Keratinocyte (primary cell): Measurements from ENCODE around the gene CAMKMT. TPM values are rescaled to one million over a fixed set of nuclear protein-coding genes. Genes with fewer than 3 reads are reported as not detected.

Experiments
- DNase-seq: peaks from one replicate; pipeline ENCODE4 v3.0.0-alpha.2; 2011; ENCODE audit warnings: low read depth, missing footprints, low spot score
- FAIRE-seq: peaks from 2 replicates; lab custom pipeline; 2011; peaks lifted over from hg19 to GRCh38; lab: Jason Lieb, UNC
- H2AFZ ChIP-seq: 2 replicates; pipeline ENCODE4 v1.6.0; 2012; ENCODE audit warnings: low read length, control low read depth, inconsistent platforms; ENCODE audit not compliant: control insufficient read depth
- H3K27ac ChIP-seq: 2 replicates; pipeline ENCODE4 v1.5.1; 2011; ENCODE audit warnings: low read length; ENCODE audit not compliant: control insufficient read depth, insufficient read depth
- H3K27me3 ChIP-seq: 3 replicates; pipeline ENCODE4 v1.6.0; 2011; ENCODE audit warnings: low read length; ENCODE audit not compliant: control insufficient read depth, insufficient read depth; ENCODE audit errors: extremely low read depth
- H3K36me3 ChIP-seq, 2 experiments: 2 replicates in 1 of 2; 3 replicates in 1 of 2; pipeline ENCODE4 v1.5.1; 2011; ENCODE audit warnings: low read length in 2 of 2, mild to moderate bottlenecking in 1 of 2; ENCODE audit not compliant: control insufficient read depth in 2 of 2, insufficient read depth in 2 of 2; ENCODE audit errors: extremely low read depth in 1 of 2
- H3K4me1 ChIP-seq: 3 replicates; pipeline ENCODE4 v1.5.1; 2011; ENCODE audit warnings: low read length; ENCODE audit not compliant: control insufficient read depth, insufficient read depth; ENCODE audit errors: extremely low read depth
- H3K4me2 ChIP-seq: 3 replicates; pipeline ENCODE4 v1.6.0; 2011; ENCODE audit warnings: low read depth, low read length; ENCODE audit not compliant: control insufficient read depth, insufficient read depth; ENCODE audit errors: extremely low read depth
- H3K4me3 ChIP-seq, 3 experiments: fragments of 200-600 bp in 1 of 3; sonication (generic) in 1 of 3; 2 replicates in 2 of 3; 3 replicates in 1 of 3; pipeline ENCODE4 v1.5.1; 2011 to 2016; ENCODE audit warnings: low read length in 3 of 3, mild to moderate bottlenecking in 3 of 3, control low read depth in 2 of 3, inconsistent platforms in 1 of 3, low read depth in 1 of 3, mixed read lengths in 1 of 3, mixed run types in 1 of 3, moderate library complexity in 1 of 3; ENCODE audit not compliant: control insufficient read depth in 2 of 3, insufficient read depth in 2 of 3; ENCODE audit errors: extremely low read depth in 1 of 3
- H3K79me2 ChIP-seq: 2 replicates; pipeline ENCODE4 v1.6.0; 2012; ENCODE audit warnings: low read length; ENCODE audit not compliant: control insufficient read depth, insufficient read depth
- H3K9ac ChIP-seq: 3 replicates; pipeline ENCODE4 v1.6.0; 2011; ENCODE audit warnings: low read length; ENCODE audit not compliant: control insufficient read depth, insufficient read depth; ENCODE audit errors: extremely low read depth
- H3K9me1 ChIP-seq: 3 replicates; pipeline ENCODE4 v1.6.0; 2011; ENCODE audit warnings: low read length; ENCODE audit not compliant: control insufficient read depth, insufficient read depth; ENCODE audit errors: extremely low read depth
- H3K9me3 ChIP-seq: 2 replicates; pipeline ENCODE4 v1.5.1; 2012; ENCODE audit warnings: low read depth, low read length; ENCODE audit not compliant: control insufficient read depth
- H4K20me1 ChIP-seq: 3 replicates; pipeline ENCODE4 v1.6.0; 2011; ENCODE audit warnings: low read length; ENCODE audit not compliant: control insufficient read depth, insufficient read depth; ENCODE audit errors: extremely low read depth
- EZH2 ChIP-seq: IDR thresholded peaks from one replicate; pipeline ENCODE4 v1.6.1; 2012; ENCODE audit warnings: inconsistent platforms, mild to moderate bottlenecking, low read length, moderate library complexity
- dilution Hi-C: fragments of 300-500 bp; cut with MboI; formaldehyde crosslinking; loops from one replicate; pipeline ENCODE4 v1.7.0; 2020; ENCODE audit warnings: low sequenced_read_pairs; ENCODE audit not compliant: extremely low pct_ligation_motif_present
- polyA plus RNA-seq, 5 experiments: library from polyadenylated mRNA; depleted of rRNA in 3 of 5; stranded (reverse) in 3 of 5; stranded (forward) in 1 of 5; unstranded in 1 of 5; fragments of >200 nt; gene quantifications; 1 replicate in 1 of 5; 2 replicates in 3 of 5; 3 replicates in 1 of 5; pipeline versions ENCODE4 v1.2.1 to v1.2.3, GENCODE V29; 2011 to 2012; ENCODE audit warnings: missing spikeins in 2 of 5, low read depth in 1 of 5, low replicate concordance in 1 of 5
- TF ChIP-seq, protein P1 (sequence below), 3 experiments: IDR thresholded peaks in 1 of 3; conservative IDR thresholded peaks in 1 of 3; optimal IDR thresholded peaks in 1 of 3; 2 replicates in 2 of 3; 3 replicates in 1 of 3; pipeline versions ENCODE3 to v1.5.1; 2011; ENCODE audit warnings: low read length in 3 of 3, mild to moderate bottlenecking in 3 of 3, moderate library complexity in 2 of 3, control low read depth in 1 of 3, inconsistent platforms in 1 of 3; ENCODE audit not compliant: insufficient read depth in 2 of 3; ENCODE audit errors: extremely low read depth in 1 of 3

CAMKMT gene
- polyA plus RNA-seq, 1 donor (not counting 4 experiments of a cell fraction or from before 2014, with no cell fraction given): 9.9 TPM

DNA sequence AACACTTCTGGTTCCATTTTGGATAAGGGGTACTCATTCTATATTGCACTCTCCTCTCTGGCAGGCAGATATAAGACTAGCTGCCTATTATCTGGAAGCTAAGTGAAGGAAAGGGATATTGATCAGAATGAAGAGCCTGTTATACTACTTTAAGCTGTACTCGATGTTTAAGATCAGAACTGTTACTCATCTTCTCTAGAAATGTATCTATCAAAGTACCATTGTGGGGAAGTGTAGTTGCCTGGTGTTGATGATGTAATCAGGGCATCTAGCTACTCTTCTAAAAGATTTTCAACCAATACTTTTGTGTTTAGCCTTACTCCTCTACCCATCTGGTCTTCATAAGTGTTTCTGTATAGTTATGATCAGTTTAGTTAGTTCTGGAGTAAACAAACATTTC is 5.8 kb downstream of the CAMKMT start:
- no peaks in the 10 kb centered on the region for H3K27me3 ChIP-seq
- dilution Hi-C loops: no loop called here
- no peak overlapping the region for H3K4me3 ChIP-seq
- TF ChIP-seq, protein P1, sequence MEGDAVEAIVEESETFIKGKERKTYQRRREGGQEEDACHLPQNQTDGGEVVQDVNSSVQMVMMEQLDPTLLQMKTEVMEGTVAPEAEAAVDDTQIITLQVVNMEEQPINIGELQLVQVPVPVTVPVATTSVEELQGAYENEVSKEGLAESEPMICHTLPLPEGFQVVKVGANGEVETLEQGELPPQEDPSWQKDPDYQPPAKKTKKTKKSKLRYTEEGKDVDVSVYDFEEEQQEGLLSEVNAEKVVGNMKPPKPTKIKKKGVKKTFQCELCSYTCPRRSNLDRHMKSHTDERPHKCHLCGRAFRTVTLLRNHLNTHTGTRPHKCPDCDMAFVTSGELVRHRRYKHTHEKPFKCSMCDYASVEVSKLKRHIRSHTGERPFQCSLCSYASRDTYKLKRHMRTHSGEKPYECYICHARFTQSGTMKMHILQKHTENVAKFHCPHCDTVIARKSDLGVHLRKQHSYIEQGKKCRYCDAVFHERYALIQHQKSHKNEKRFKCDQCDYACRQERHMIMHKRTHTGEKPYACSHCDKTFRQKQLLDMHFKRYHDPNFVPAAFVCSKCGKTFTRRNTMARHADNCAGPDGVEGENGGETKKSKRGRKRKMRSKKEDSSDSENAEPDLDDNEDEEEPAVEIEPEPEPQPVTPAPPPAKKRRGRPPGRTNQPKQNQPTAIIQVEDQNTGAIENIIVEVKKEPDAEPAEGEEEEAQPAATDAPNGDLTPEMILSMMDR (optimal IDR thresholded peaks at IDR 0.05 in 1 of 3, IDR thresholded peaks at IDR 0.05 in 1 of 3, conservative IDR thresholded peaks at IDR 0.05 in 1 of 3; ENCODE audit: extremely low read depth in 1 of 3, insufficient read depth in 2 of 3, low read length in 3 of 3): no peak
- TF ChIP-seq EZH2: no peak
- no peaks in the 10 kb centered on the region for H3K36me3 ChIP-seq
- no peak overlapping the region for H3K9ac ChIP-seq
- FAIRE-seq (no peak), DNase-seq (no peak)
- no peaks in the 10 kb centered on the region for H4K20me1 ChIP-seq
- H3K9me3 ChIP-seq: no peaks in the 10 kb centered on the region
- no peak overlapping the region for H3K27ac ChIP-seq
- no peak overlapping the region for H2AFZ ChIP-seq
- H3K4me1 ChIP-seq: peaks cover 8% of the 10 kb centered on the region
- H3K4me2 ChIP-seq: no peak overlapping the region
- no peaks in the 10 kb centered on the region for H3K9me1 ChIP-seq
- H3K79me2 ChIP-seq: peaks cover 43% of the 10 kb centered on the region

DNA sequence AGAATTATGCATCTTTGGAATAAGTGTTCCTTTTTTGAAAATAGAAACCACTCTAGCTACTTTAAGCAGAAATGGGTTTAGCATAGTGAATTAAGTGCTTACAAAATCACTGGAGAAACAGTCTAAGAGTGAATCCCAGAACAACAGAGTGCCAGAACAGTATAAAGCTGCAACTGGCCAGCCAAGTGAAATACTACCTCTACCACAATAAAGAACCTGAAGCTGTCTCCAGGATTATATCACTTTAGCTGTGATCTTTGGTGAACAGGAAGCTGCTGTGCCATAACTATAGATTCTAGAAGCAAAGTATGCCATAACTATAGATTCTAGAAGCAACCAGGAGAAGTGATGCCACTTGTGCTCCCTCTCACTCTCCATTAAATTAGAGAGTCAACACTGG is 7.6 kb downstream of the CAMKMT start:
- H3K27ac ChIP-seq: no peak overlapping the region
- TF ChIP-seq, protein P1 (optimal IDR thresholded peaks at IDR 0.05 in 1 of 3, IDR thresholded peaks at IDR 0.05 in 1 of 3, conservative IDR thresholded peaks at IDR 0.05 in 1 of 3; ENCODE audit: extremely low read depth in 1 of 3, insufficient read depth in 2 of 3, low read length in 3 of 3): no peak
- no peak for TF ChIP-seq EZH2
- no peak for DNase-seq
- no peaks in the 10 kb centered on the region for H3K9me3 ChIP-seq
- no peaks in the 10 kb centered on the region for H4K20me1 ChIP-seq
- H2AFZ ChIP-seq: no peak overlapping the region
- no peaks in the 10 kb centered on the region for H3K36me3 ChIP-seq
- FAIRE-seq: peak; percentile 5
- H3K9ac ChIP-seq: no peak overlapping the region
- no peak overlapping the region for H3K4me3 ChIP-seq
- no peaks in the 10 kb centered on the region for H3K27me3 ChIP-seq
- no peaks in the 10 kb centered on the region for H3K4me1 ChIP-seq
- H3K9me1 ChIP-seq: no peaks in the 10 kb centered on the region
- dilution Hi-C loops: no loop called here
- peaks cover 27% of the 10 kb centered on the region for H3K79me2 ChIP-seq
- H3K4me2 ChIP-seq: no peak overlapping the region
